Tongue (tissue), 2 donors: ENCODE data around the gene ACVR1B. TPM values are rescaled to one million over a fixed set of nuclear protein-coding genes. Genes with fewer than 3 reads are reported as not detected.

Experiments
- DNase-seq: peaks from one replicate; pipeline ENCODE4 v3.0.0-alpha.2; 2015
- total RNA-seq: library from RNA; depleted of rRNA; stranded (reverse); fragments of >200 nt; gene quantifications from one replicate; pipeline ENCODE4 v1.2.3, GENCODE V29; 2014

ACVR1B gene
- total RNA-seq: 19.8 TPM

- DNase-seq: peak; percentile 92
These were observed at the start of gene ACVR1B for GRCh38 chr12:51951199-51951842. Gene ACVR1B, plus strand, starts transcription at chr12:51951699. Its CDS starts 45 bp downstream, at chr12:51951744.

- DNase-seq: no peak
These were observed 49.6 kb upstream of the ACVR1B start for GRCh38 chr12:51901881-51902280.

GRCh38 chr12:51904951-51905470 lies 46.5 kb upstream of the ACVR1B start:
- DNase-seq: peak; percentile 65

- peak; percentile 89 for DNase-seq
These were observed 45.7 kb upstream of the ACVR1B start for GRCh38 chr12:51905471-51906429.

- peak; percentile 61 for DNase-seq
These were observed 44.9 kb upstream of the ACVR1B start for GRCh38 chr12:51906430-51907082.

GRCh38 chr12:51907083-51907855 lies 44.2 kb upstream of the ACVR1B start, which contains the start of gene ACVRL1:
Gene ACVRL1, plus strand, starts transcription at chr12:51907504. Its CDS starts 4,971 bp downstream, at chr12:51912475.
- peak; percentile 65 for DNase-seq

- no peak for DNase-seq
These were observed 43.6 kb upstream of the ACVR1B start for GRCh38 chr12:51907856-51908425.

- no peak for DNase-seq
These were observed 42.5 kb upstream of the ACVR1B start for GRCh38 chr12:51908876-51909592.

GRCh38 chr12:51910168-51910567 lies 41.3 kb upstream of the ACVR1B start:
- DNase-seq: no peak

- DNase-seq: no peak
These were observed 40.8 kb upstream of the ACVR1B start for GRCh38 chr12:51910691-51911090.

- DNase-seq: no peak
These were observed 40.2 kb upstream of the ACVR1B start for GRCh38 chr12:51911307-51911706.

GRCh38 chr12:51911788-51912711 lies 39.4 kb upstream of the ACVR1B start:
- DNase-seq: no peak

- no peak for DNase-seq
These were observed 38.1 kb upstream of the ACVR1B start for GRCh38 chr12:51913071-51914033.

GRCh38 chr12:51914034-51914923 lies 37.2 kb upstream of the ACVR1B start:
- no peak for DNase-seq

GRCh38 chr12:51915003-51915625 lies 36.4 kb upstream of the ACVR1B start:
- no peak for DNase-seq

GRCh38 chr12:51915951-51916350 lies 35.5 kb upstream of the ACVR1B start:
- DNase-seq: no peak
